ENCODE measurements around the gene CUTA. TPM values are rescaled to one million over a fixed set of nuclear protein-coding genes. Genes with fewer than 3 reads are reported as not detected.

The CUTA gene
- total and polyA plus RNA-seq, 3 donors from 2014 or later: 132 to 146 (median 139) TPM

- H3K4me3 ChIP-seq: peak overlapping the region; percentile 51 to 65
- no peaks in the 10 kb centered on the region for H3K27me3 ChIP-seq
- TF ChIP-seq CTCF (IDR thresholded peaks at IDR 0.05) (no peak), POLR2A (IDR thresholded peaks at IDR 0.05) (no peak)
- H3K27ac ChIP-seq: peak overlapping the region; percentile 89 to 96
- H3K36me3 ChIP-seq (ENCODE audit: low read depth, missing control alignments): no peaks in the 10 kb centered on the region
- 56 to 63% methylated on average over 9 of the region's 9 CpGs for WGBS, 2 donors
- intact Hi-C loops (cut with DNase I; ENCODE audit: low total_unique reads): no loop called here
- DNase-seq: no peak
- peaks cover 7% of the 10 kb centered on the region for H3K4me1 ChIP-seq
- H3K9me3 ChIP-seq: no peaks in the 10 kb centered on the region
Observed at GRCh38 chr6:33390767-33391277, 27.1 kb downstream of the CUTA start.

GRCh38 chr6:33390173-33390572 lies 27.7 kb downstream of the CUTA start:
- H3K36me3 ChIP-seq (ENCODE audit: low read depth, missing control alignments): no peaks in the 10 kb centered on the region
- no peak overlapping the region for H3K27ac ChIP-seq
- DNase-seq: no peak
- TF ChIP-seq POLR2A (IDR thresholded peaks at IDR 0.05) (no peak), CTCF (IDR thresholded peaks at IDR 0.05) (no peak)
- no peaks in the 10 kb centered on the region for H3K27me3 ChIP-seq
- 56 to 66% methylated on average over 2 of the region's 2 CpGs for WGBS, 2 donors
- intact Hi-C loops (cut with DNase I; ENCODE audit: low total_unique reads): no loop called here
- no peaks in the 10 kb centered on the region for H3K9me3 ChIP-seq
- no peak overlapping the region for H3K4me3 ChIP-seq
- H3K4me1 ChIP-seq: peaks cover 7% of the 10 kb centered on the region

GRCh38 chr6:33384581-33385020 lies 33.3 kb downstream of the CUTA start:
- Histone ChIP-seq H3K36me3 (ENCODE audit: low read depth, missing control alignments) (no peaks in the 10 kb centered on the region), H3K4me3 (no peak overlapping the region), H3K27me3 (no peaks in the 10 kb centered on the region), H3K4me1 (no peaks in the 10 kb centered on the region), H3K9me3 (no peaks in the 10 kb centered on the region), H3K27ac (no peak overlapping the region)
- TF ChIP-seq POLR2A (IDR thresholded peaks at IDR 0.05) (no peak), CTCF (IDR thresholded peaks at IDR 0.05) (peak; percentile 21 to 30 (median 30))
- DNase-seq: no peak
- WGBS, 2 donors: 41 to 49% methylated on average over 3 to 4 of the region's 4 CpGs
- intact Hi-C loops (cut with DNase I; ENCODE audit: low total_unique reads): no loop called here

GRCh38 chr6:33383427-33384185 lies 34.3 kb downstream of the CUTA start:
- no peak for TF ChIP-seq POLR2A (IDR thresholded peaks at IDR 0.05)
- no peak for TF ChIP-seq CTCF (IDR thresholded peaks at IDR 0.05)
- H3K27ac ChIP-seq: no peak overlapping the region
- H3K36me3 ChIP-seq (ENCODE audit: low read depth, missing control alignments): no peaks in the 10 kb centered on the region
- H3K27me3 ChIP-seq: no peaks in the 10 kb centered on the region
- no peaks in the 10 kb centered on the region for H3K9me3 ChIP-seq
- no peak overlapping the region for H3K4me3 ChIP-seq
- no peak for DNase-seq
- H3K4me1 ChIP-seq: no peaks in the 10 kb centered on the region
- intact Hi-C loops (cut with DNase I; ENCODE audit: low total_unique reads): no loop called here
- WGBS, 2 donors: 82 to 88% methylated on average over 9 to 10 of the region's 10 CpGs

Data from testis (tissue), 3 donors.